ENCODE data around the gene SRXN1. TPM values are rescaled to one million over a fixed set of nuclear protein-coding genes. Genes with fewer than 3 reads are reported as not detected.
"Not testable (repeated sequence)": the region's sequence is repeated elsewhere in the genome, so short reads cannot be mapped to it uniquely, and the experiment has no call there.

SRXN1 gene
- total and polyA plus RNA-seq, 4 donors = 12.5 to 20.2 (median 18.1) TPM

GRCh38 chr20:693786-694185 is 40.8 kb upstream of the SRXN1 start:
- H3K27ac ChIP-seq (ENCODE audit: low read depth in 1 of 2, low read length in 2 of 2); H3K27me3 ChIP-seq (ENCODE audit: control insufficient read depth in 1 of 2, insufficient read depth in 2 of 2, low read length in 1 of 2); DNase-seq; ATAC-seq (ENCODE audit: low FRiP score); H3K9me3 ChIP-seq (ENCODE audit: control insufficient read depth, low read length); H3K4me1 ChIP-seq (ENCODE audit: control insufficient read depth in 1 of 2, insufficient read depth in 2 of 2, low read length in 2 of 2); H3K36me3 ChIP-seq (ENCODE audit: control insufficient read depth in 1 of 2, insufficient read depth in 2 of 2, low read length in 1 of 2); H3K4me3 ChIP-seq (ENCODE audit: low read length in 2 of 2); intact Hi-C loops (cut with DNase I): not testable (repeated sequence)
- WGBS, 2 donors = 91 to 92% methylated on average over 10 of the region's 10 CpGs

- Histone ChIP-seq H3K4me1 (ENCODE audit: control insufficient read depth in 1 of 2, insufficient read depth in 2 of 2, low read length in 2 of 2) (no peaks in the 10 kb centered on the region), H3K27ac (ENCODE audit: low read depth in 1 of 2, low read length in 2 of 2) (no peak overlapping the region), H3K4me3 (ENCODE audit: low read length in 2 of 2) (no peak overlapping the region), H3K36me3 (ENCODE audit: control insufficient read depth in 1 of 2, insufficient read depth in 2 of 2, low read length in 1 of 2) (no peaks in the 10 kb centered on the region), H3K27me3 (ENCODE audit: control insufficient read depth in 1 of 2, insufficient read depth in 2 of 2, low read length in 1 of 2) (no peaks in the 10 kb centered on the region), H3K9me3 (ENCODE audit: control insufficient read depth, low read length) (no peaks in the 10 kb centered on the region)
- 42% methylated on average over 1 of the region's 1 CpG for WGBS, 2 donors
- DNase-seq = no peak
- intact Hi-C loops (cut with DNase I) = no loop called here
- ATAC-seq (ENCODE audit: low FRiP score) = no peak
Measured at GRCh38 chr20:692044-692443, 39.0 kb upstream of the SRXN1 start.

DNA sequence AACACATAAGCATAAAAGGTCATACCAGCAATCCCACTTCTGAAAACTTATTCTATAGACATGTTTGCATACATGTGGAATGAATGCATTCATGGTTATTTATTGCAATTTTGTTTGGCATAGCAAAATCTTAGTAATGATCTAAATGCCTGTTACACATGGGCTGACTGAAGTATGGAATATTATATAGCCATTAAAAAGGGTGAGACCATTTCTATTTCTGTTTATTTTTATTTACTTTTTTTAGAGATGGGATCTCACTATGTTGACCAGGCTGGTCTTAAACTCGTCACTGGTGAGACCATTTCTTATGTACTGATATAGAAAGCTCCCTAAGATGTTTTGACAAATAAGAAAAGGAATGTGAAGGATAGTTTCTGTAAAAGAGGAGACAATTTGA is 36.9 kb upstream of the SRXN1 start:
- Histone ChIP-seq H3K4me3 (ENCODE audit: low read length in 2 of 2) (no peak overlapping the region), H3K9me3 (ENCODE audit: control insufficient read depth, low read length) (no peaks in the 10 kb centered on the region), H3K36me3 (ENCODE audit: control insufficient read depth in 1 of 2, insufficient read depth in 2 of 2, low read length in 1 of 2) (no peaks in the 10 kb centered on the region), H3K27me3 (ENCODE audit: control insufficient read depth in 1 of 2, insufficient read depth in 2 of 2, low read length in 1 of 2) (no peaks in the 10 kb centered on the region), H3K27ac (ENCODE audit: low read depth in 1 of 2, low read length in 2 of 2) (no peak overlapping the region), H3K4me1 (ENCODE audit: control insufficient read depth in 1 of 2, insufficient read depth in 2 of 2, low read length in 2 of 2) (no peaks in the 10 kb centered on the region)
- ATAC-seq (ENCODE audit: low FRiP score) = no peak
- intact Hi-C loops (cut with DNase I) = no loop called here
- DNase-seq = no peak
- WGBS, 2 donors = 42 to 43% methylated on average over 1 of the region's 1 CpG

- Histone ChIP-seq H3K36me3 (ENCODE audit: control insufficient read depth in 1 of 2, insufficient read depth in 2 of 2, low read length in 1 of 2) (no peaks in the 10 kb centered on the region), H3K27me3 (ENCODE audit: control insufficient read depth in 1 of 2, insufficient read depth in 2 of 2, low read length in 1 of 2) (no peaks in the 10 kb centered on the region), H3K4me1 (ENCODE audit: control insufficient read depth in 1 of 2, insufficient read depth in 2 of 2, low read length in 2 of 2) (no peaks in the 10 kb centered on the region), H3K27ac (ENCODE audit: low read depth in 1 of 2, low read length in 2 of 2) (no peak overlapping the region), H3K9me3 (ENCODE audit: control insufficient read depth, low read length) (no peaks in the 10 kb centered on the region), H3K4me3 (ENCODE audit: low read length in 2 of 2) (no peak overlapping the region)
- WGBS, 2 donors = 72 to 74% methylated on average over 6 of the region's 6 CpGs
- ATAC-seq (ENCODE audit: low FRiP score) (no peak), DNase-seq (no peak)
- intact Hi-C loops (cut with DNase I) = no loop called here
Measured at GRCh38 chr20:689348-689747, 36.3 kb upstream of the SRXN1 start.

DNA sequence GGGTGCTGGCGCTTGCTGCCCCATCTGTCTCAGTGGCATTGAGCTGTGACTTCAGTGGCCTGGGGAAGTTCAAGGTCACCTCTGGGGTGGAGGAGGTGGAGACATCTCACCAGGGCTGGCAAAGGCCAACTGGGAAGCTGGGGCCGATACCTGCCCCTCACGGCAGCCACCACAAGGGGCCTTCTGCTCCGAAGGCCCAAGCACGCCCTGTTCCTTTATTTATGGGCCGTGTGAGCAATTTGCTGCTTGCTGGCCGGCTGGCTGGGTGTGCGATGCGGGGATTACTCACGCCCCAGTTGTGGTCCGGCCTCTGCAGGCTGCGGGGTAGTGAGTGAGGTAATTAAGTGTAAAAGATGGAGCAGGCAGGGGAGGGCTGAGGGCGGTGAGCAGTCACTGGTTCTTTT is 35.8 kb upstream of the SRXN1 start:
- ATAC-seq (ENCODE audit: low FRiP score) (no peak), DNase-seq (no peak)
- Histone ChIP-seq H3K9me3 (ENCODE audit: control insufficient read depth, low read length) (no peaks in the 10 kb centered on the region), H3K36me3 (ENCODE audit: control insufficient read depth in 1 of 2, insufficient read depth in 2 of 2, low read length in 1 of 2) (no peaks in the 10 kb centered on the region), H3K27ac (ENCODE audit: low read depth in 1 of 2, low read length in 2 of 2) (no peak overlapping the region), H3K4me1 (ENCODE audit: control insufficient read depth in 1 of 2, insufficient read depth in 2 of 2, low read length in 2 of 2) (no peaks in the 10 kb centered on the region), H3K4me3 (ENCODE audit: low read length in 2 of 2) (no peak overlapping the region), H3K27me3 (ENCODE audit: control insufficient read depth in 1 of 2, insufficient read depth in 2 of 2, low read length in 1 of 2) (no peaks in the 10 kb centered on the region)
- intact Hi-C loops (cut with DNase I) = no loop called here
- 10 to 13% methylated on average over 13 of the region's 13 CpGs for WGBS, 2 donors

DNA sequence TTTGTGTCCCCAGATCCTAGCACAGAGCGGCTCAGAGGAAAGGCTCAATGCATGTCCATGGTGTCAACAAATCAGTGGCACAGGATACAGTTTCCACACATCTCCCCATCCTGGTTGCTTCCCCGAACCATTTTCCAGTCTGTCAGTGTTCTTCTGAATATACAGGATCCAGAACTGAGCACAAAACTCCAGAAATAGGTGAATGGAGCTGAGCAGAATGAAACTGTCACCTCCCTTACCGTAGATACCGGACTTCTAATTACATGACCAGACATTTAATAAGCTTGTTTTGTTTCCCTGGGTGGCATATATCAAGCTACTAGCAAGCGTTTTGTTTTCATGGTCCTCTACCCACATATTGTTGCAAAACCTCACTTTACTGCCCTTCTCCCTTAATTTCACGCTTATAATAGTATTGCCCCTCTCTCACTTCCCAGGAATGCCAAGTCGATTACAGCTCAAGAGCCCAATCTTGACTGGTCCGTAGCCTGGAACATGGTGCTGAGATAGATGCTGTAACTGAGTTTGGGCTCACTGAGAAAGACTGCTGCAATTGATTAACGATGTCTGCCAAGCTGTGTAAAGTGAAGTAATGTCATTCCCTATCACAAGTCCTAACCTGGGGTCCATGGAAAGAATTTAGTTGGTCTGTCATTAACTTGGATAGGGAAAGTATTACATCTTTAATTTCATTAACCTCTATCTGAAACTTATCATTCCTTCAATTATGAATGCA is 34.6 kb upstream of the SRXN1 start:
- no peaks in the 10 kb centered on the region for H3K36me3 ChIP-seq (ENCODE audit: control insufficient read depth in 1 of 2, insufficient read depth in 2 of 2, low read length in 1 of 2)
- H3K4me3 ChIP-seq (ENCODE audit: low read length in 2 of 2) = no peak overlapping the region
- DNase-seq = no peak
- ATAC-seq (ENCODE audit: low FRiP score) = no peak
- WGBS, 2 donors = 63% methylated on average over 9 of the region's 9 CpGs
- no peaks in the 10 kb centered on the region for H3K4me1 ChIP-seq (ENCODE audit: control insufficient read depth in 1 of 2, insufficient read depth in 2 of 2, low read length in 2 of 2)
- intact Hi-C loops (cut with DNase I) = no loop called here
- H3K9me3 ChIP-seq (ENCODE audit: control insufficient read depth, low read length) = no peaks in the 10 kb centered on the region
- H3K27me3 ChIP-seq (ENCODE audit: control insufficient read depth in 1 of 2, insufficient read depth in 2 of 2, low read length in 1 of 2) = no peaks in the 10 kb centered on the region
- H3K27ac ChIP-seq (ENCODE audit: low read depth in 1 of 2, low read length in 2 of 2) = no peak overlapping the region

DNA sequence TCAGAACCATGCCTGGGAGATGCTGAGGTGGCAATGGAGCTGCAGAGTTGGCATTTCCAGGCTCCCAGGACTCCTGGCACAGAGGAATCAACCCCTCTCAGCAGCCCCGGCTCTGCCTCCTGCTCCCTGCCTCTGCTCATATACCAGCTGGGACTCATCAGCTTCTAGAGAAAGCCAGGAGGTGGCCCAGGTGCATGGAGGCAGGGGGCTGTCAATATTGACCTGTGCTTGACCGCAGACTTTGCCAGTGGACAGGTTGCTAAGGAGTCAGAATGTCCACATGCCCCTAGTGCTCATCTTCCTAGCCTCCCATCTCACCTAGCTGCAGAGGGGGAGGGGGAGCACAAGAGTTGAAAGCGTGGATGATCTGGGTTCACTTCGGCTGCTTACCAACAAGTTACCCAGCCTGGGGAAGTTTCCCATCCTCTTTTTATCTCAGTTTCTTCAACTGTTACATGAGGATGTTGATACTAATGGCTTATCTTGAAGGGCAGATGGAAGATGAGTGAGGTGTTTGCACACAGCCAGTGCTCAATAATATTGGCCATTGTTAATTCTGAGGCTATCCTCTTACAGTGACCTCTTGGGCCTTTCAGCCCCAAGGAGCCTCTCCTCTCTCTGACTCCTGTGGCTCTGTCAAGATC is 31.8 kb upstream of the SRXN1 start:
- Histone ChIP-seq H3K4me1 (ENCODE audit: control insufficient read depth in 1 of 2, insufficient read depth in 2 of 2, low read length in 2 of 2) (no peaks in the 10 kb centered on the region), H3K27me3 (ENCODE audit: control insufficient read depth in 1 of 2, insufficient read depth in 2 of 2, low read length in 1 of 2) (no peaks in the 10 kb centered on the region), H3K4me3 (ENCODE audit: low read length in 2 of 2) (no peak overlapping the region), H3K27ac (ENCODE audit: low read depth in 1 of 2, low read length in 2 of 2) (no peak overlapping the region), H3K36me3 (ENCODE audit: control insufficient read depth in 1 of 2, insufficient read depth in 2 of 2, low read length in 1 of 2) (no peaks in the 10 kb centered on the region), H3K9me3 (ENCODE audit: control insufficient read depth, low read length) (no peaks in the 10 kb centered on the region)
- DNase-seq = no peak
- WGBS, 2 donors = 59 to 79% methylated on average over 4 of the region's 4 CpGs
- intact Hi-C loops (cut with DNase I) = no loop called here
- ATAC-seq (ENCODE audit: low FRiP score) = no peak

GRCh38 chr20:682123-682522 is 29.1 kb upstream of the SRXN1 start:
- Histone ChIP-seq H3K27me3 (ENCODE audit: control insufficient read depth in 1 of 2, insufficient read depth in 2 of 2, low read length in 1 of 2) (no peaks in the 10 kb centered on the region), H3K36me3 (ENCODE audit: control insufficient read depth in 1 of 2, insufficient read depth in 2 of 2, low read length in 1 of 2) (no peaks in the 10 kb centered on the region), H3K9me3 (ENCODE audit: control insufficient read depth, low read length) (no peaks in the 10 kb centered on the region), H3K4me3 (ENCODE audit: low read length in 2 of 2) (no peak overlapping the region), H3K27ac (ENCODE audit: low read depth in 1 of 2, low read length in 2 of 2) (no peak overlapping the region), H3K4me1 (ENCODE audit: control insufficient read depth in 1 of 2, insufficient read depth in 2 of 2, low read length in 2 of 2) (no peaks in the 10 kb centered on the region)
- intact Hi-C loops (cut with DNase I) = no loop called here
- WGBS, 2 donors = 66 to 84% methylated on average over 1 of the region's 1 CpG
- DNase-seq (no peak), ATAC-seq (ENCODE audit: low FRiP score) (no peak)

DNA sequence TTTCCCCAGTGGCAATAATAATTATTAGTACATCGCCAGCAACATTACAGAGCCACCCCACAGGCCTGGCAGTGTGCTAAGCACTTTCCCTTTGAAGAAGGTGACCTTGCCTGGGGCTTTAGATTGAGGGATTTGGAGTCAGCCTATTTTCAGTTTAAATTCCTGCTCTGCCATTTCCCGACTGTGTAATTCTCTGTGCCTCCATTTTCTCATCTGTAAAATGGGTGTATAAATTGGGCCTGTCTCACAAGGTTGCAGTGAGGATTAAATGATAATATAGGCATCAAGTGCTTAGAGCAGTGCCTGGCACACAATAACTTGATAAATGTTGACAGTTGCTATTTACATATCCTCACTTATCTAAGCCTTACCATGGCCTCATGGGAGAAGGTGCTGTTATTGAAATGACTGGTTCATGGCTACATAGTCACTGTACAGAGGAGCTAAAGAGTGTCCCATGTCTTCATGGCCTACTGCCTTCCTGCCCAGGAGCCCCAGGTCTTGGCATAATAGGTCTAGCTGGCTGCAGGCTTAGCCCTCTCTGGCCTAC is 27.7 kb upstream of the SRXN1 start:
- DNase-seq (peak in 1 of 2 donors; percentile 2), ATAC-seq (ENCODE audit: low FRiP score) (no peak)
- Histone ChIP-seq H3K4me1 (ENCODE audit: control insufficient read depth in 1 of 2, insufficient read depth in 2 of 2, low read length in 2 of 2) (no peaks in the 10 kb centered on the region), H3K36me3 (ENCODE audit: control insufficient read depth in 1 of 2, insufficient read depth in 2 of 2, low read length in 1 of 2) (no peaks in the 10 kb centered on the region), H3K9me3 (ENCODE audit: control insufficient read depth, low read length) (no peaks in the 10 kb centered on the region), H3K27ac (ENCODE audit: low read depth in 1 of 2, low read length in 2 of 2) (no peak overlapping the region), H3K4me3 (ENCODE audit: low read length in 2 of 2) (no peak overlapping the region), H3K27me3 (ENCODE audit: control insufficient read depth in 1 of 2, insufficient read depth in 2 of 2, low read length in 1 of 2) (no peaks in the 10 kb centered on the region)
- WGBS, 2 donors = 66 to 77% methylated on average over 2 of the region's 2 CpGs
- intact Hi-C loops (cut with DNase I) = no loop called here

Measured in aorta (tissue), 5 donors.